MV-4-11 (cell line): Measurements from ENCODE around the gene SEMA4D.
A peak's percentile ranks its signal among the peaks of the same experiment; 100 is the strongest.

ENCODE experiments used
- DNase-seq: peaks from one replicate; lab custom pipeline; 2025; lab: John Stamatoyannopoulos, UW

The SEMA4D gene

DNA sequence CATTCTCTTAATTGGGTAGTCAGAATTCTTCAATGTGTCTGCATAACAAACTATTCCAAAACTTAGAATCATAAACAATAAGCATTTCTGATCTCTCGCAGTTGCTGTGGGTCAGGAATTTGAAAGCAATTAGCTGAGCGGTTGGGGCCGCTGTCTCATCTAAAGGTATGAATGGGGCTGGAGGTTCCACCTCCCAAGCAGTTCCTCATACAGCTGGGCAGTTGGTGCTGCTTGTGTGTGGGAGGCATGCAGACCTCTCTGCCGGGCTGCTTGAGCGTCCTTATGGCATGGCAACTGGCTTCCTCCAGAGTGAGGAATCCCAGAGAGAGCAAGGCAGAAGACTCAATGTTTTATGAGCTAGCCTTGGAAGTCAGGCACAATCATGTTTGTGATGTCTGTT lies 30.2 kb upstream of the SEMA4D start:
- DNase-seq, result no peak

GRCh38 chr9:89527084-89527483 lies 29.2 kb upstream of the SEMA4D start:
- peak; percentile 93 for DNase-seq

DNA sequence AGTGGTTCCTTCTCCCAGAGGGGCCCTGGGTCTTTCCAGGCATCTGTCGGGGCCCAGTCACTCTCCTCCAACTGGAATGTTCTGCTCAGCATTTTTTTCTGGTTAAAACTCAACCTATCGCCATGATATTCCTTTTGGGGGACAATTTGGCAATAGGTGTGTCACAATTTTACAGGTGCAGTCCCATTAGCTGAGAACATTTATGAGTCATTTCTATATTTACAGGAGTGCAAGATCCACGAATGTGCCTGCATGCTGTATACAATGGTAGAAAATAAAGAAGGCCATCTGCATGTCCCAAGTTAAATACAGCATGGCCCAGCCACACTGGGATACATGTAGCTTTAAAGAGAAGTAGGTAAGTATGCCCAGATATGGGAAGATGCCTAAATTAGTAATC lies 28.8 kb upstream of the SEMA4D start:
- DNase-seq, result no peak

DNA sequence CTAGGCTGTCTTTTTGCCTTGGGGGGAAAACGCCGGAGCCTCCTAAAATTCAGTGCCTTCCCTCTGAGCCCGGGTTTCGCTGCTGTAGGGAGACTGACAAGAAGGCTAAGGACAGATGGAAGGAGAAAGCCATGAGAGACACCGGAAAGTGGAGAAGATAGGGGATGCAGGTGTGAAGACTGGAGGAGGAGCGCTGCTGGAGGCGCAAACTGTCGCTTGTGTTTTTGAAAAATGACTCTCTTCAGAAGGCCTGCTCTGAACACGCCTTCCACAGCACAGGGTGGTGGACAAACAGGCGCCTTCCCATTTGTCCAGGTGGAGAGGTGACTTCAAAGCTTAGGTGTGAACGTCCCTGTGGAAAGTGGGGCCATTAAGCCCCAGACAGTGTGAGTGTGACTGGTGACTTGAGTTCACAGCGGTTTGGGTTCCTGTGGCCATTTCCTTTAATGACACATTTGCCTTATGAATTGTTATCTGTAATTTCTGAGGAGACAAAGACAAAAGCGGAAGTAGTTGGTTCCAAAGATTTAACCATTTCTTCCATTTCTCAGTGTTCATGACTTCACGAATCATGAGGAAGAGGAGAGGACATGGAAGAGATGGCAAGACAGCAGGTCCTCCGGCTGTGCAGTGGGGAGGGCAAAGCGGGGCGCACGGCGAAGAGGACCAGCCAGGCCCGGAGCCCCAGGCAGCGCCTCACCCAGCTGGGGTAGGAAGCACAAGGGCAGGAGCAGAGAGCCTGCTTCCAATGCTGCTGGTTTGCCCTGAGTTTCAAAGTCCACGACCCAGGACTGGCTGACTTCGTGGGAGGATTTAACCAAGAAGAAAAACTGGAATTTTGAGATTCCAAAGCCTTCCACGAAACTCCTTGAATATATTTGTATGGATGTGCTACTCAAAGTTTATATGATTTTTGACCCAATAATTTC lies 27.8 kb upstream of the SEMA4D start:
- peak; percentile 89 for DNase-seq

DNA sequence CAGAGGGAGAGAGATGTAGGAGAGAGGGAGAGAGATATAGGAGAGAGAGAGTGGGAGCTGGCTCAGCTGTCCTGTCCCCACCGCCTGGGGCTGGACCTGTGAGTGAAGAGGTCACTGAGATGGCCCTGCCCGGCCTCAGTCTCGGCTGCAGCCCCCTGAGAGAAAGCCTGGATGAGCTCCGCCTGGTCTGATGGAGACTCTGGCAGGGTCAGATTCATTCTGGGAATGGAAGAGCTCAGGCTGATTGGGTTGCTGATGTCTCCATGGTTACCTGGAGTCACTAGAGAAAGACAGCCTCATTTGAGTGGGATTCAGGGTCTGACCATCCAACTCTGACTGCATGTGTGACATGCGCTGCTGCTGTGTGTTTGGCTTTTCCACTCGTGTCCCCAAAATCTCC lies 27.1 kb upstream of the SEMA4D start:
- no peak for DNase-seq

- DNase-seq, result peak; percentile 15
These were observed 26.0 kb upstream of the SEMA4D start for GRCh38 chr9:89523948-89524347.

DNA sequence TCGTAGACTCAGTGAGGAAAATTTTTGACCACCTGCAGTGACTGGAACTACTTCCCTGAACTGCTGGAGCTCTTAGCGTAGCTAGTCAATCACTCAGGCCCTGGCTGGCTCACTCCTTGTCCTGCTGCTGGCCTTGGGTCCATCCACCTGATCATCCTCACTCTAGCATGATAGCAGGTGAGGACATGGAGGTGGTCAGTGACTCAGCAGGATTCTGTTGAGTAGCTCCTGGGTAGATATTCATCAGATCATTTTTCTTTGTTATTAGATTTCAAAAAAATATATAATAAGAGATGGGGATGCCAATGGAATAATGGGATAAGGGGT lies 25.0 kb upstream of the SEMA4D start:
- no peak for DNase-seq

DNA sequence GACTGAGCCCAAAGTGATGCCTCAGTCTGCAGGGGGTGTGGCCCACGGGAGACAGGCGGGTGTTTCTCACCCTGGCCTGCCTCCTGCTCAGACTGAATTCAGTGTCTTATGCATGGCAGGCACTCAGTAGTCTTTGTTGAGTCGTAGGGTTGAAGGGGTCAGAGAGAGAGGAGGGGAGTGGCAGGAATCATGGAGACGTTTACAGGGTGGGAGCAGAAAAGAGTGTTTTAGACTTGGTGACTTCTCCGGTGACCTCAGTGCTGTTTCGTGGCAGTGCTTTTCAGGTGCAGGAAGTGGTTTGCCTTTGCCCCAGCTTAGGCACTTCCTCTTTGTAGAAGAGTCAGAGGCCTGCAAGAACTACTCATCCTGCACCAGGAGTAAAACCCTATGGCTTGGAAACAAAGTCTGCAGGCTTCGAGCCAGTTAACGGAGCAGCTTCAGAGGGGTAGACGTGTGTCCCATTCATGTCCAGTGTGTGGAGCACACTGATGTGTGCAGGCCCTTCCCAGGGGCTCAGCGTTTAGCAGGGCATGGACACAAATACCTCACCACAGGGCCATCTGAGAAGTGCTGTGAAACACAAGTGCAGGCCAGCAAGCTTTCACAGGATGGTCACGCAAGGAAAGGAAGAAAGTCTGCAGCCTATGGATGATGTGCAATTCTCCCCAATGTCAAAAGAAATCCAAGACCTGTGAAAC lies 24.5 kb upstream of the SEMA4D start:
- DNase-seq, result peak; percentile 97

DNA sequence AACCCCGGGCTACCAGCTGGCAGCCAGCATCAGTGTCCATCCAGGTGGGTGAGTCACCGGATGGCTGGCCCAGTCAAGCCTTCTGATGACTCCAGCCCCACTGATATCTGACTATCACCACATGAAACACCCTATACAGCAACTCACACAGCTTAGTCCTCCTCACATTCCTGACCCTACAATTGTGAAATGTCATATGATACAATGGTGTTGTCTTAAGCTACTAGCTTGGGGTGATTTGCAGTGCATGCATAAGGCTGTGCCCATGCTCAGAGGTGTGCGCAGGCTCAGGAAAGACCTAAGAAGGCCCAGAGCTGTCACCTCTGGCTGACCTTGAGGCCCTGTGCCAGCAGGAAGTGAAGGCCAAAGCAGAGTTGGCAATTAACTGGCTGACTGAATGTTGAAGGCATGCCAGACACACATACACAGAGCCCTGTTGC lies 21.5 kb upstream of the SEMA4D start:
- DNase-seq, result peak; percentile 28

DNA sequence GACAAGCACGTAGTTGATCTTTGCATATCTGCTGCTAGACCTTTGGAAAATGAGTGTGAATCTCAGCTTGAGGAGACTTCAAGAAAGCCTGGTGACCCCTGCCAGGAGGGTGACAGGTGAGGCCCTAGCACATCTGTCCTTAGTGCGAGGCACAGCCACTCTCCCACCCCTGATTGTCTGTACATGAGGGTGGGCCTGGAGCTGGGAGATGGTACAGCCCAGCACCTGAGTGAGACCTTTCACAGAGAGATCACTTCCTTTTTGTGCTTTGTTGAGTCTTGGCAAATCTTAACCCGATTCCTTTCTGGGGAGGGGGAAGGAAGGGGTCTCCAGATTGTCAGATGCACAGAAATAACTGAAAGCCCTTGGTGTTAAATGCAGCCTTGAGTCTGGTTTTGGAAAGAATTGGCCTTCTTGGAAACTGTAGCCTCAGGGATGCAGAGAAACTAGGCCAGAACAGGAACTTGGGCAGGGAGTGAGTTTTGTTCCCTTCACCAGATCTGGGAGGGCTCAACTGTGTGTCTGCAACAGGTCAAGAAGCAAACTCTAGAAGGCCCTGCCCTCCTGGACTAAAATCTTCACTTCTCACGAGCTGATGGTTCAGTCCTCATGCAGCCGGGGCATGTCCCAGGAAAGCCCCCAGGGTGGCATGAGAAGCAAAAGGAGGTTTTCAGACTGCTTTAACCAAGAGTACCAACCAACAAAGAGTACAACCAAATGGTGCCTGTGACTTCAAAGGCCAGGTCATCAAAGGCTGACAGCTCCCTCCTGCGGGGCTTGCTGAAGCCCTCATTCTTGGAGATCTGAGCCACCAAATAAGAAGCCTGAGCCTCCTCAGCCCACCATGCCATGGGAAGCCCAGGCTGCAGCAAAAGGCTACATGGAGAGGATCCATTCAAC lies 20.8 kb upstream of the SEMA4D start:
- DNase-seq, result peak; percentile 86

GRCh38 chr9:89515416-89515815 lies 17.5 kb upstream of the SEMA4D start:
- no peak for DNase-seq

DNA sequence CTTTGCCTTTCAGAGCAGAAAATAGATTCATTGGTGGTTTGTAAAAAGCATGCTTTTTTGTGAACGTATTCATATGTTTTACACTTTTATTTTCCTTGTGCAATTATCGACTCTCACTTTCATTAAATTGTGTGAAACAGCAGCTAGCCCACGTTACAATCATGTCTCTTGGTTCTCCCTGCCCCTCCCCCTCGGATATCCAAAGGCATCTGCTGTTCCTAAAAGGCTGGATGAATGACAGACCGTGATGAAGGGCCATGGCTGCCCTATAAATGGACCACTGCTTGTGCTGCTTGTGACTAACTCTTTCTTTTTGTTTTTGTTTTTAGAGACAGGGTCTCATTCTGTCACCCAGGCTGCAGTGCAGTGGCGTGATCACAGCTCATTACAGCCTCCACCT lies 17.0 kb upstream of the SEMA4D start:
- DNase-seq, result no peak

DNA sequence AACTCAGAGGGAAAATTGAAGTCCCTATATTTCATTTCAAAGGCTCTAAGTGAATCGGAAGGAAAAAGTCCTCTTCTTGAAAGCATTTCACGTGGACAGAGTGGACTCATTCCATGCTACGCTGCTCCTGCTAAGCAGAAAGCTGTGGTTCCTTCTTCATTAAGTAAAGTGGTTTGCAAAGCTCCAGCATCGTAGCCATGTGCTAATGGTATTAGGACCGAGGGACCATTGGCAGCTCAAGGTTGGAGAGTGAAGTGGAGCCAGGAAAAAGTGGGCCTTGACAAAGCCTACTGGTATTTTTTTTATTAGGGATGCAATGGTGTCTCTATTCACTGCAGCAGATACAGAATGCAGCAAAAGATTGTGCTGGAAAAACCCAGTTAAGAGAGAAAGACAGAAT lies 16.4 kb upstream of the SEMA4D start:
- DNase-seq, result no peak

DNA sequence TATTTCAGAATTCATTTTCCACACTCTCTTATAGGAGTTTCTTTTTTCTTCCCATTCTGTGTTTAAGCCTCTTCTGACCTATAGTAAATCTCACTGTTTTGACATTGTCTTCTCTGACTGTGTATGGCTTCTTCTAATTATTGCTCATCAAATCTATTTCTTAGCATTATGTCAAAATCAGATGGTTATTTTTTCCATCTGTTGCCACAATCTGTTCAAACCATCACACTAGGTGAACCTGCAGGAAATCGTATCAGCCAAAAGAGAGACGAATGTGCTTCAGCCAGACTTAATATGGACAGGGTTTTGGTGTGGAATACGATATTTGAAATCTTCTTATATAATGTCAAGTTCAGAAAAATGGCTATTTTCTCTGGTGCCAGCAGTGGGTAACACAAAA lies 15.9 kb upstream of the SEMA4D start:
- no peak for DNase-seq

DNA sequence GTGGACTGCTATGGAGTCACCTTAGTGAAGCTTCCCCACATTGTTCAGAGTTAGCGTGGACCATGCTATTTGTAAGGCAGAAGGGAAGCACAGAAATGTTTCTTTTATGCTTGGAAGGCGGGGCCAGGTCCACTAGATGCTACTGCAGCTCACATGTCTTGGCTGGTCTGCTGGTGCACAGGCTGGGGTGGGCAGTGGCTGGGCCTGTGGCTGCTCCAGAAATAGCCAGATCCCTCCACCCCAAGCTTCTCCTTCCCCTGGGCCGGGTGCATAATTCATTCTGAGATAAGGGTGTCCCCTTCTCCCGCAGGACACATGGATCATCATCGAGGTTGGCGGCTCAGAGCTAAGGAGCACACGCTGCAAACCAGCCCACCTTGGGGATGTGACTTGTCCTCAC lies 14.5 kb upstream of the SEMA4D start:
- DNase-seq, result no peak

DNA sequence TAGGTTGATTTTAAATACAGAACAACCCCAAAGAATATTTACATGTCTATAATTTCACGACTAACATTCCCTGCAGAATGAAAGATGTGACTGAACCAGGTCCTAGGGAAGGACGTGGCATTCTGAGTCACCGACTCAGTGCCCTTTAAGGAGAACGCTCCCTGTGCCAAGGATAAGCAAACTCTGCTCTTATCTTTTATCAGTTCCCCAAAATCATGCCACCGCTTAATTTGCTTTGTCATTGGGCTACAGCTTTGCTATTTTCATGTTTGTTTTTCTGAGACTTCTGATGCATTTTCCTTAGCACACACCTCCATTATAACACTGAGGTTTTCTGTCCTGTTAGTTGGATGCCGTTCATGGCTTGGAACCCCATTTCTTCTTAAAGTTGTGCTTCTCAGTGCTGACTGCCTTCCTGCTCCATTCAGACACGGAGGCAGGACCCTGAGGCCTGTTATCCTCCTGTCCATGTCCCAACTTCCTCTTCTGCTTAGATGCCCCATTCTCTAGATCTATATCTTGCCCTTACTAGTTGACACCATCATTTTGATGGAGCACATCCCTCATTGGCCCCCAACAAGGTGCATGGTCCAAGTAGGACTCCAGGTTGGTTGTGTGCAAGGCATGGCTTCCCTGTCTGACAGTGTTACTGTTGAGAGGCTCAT lies 11.2 kb upstream of the SEMA4D start:
- DNase-seq, result peak; percentile 25

DNA sequence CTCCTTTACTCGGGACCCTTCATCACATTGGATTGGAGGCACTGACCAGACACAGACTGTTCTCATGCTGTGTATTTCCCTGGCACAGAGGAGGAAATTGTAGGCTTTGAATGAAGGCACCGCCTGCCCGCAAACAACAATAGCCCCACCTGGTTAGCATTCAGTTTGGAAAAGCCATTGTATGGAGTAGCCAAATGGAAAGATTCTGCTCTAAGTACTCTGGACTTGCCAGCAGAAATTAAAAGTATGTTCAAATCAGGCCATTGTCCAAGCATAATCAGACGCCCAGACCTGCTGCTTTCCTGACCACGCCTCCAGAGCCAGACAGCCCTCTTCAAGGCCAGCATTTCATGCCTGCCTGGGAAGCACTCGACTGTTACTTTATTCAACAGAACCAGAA lies 8.0 kb upstream of the SEMA4D start:
- DNase-seq, result no peak

DNA sequence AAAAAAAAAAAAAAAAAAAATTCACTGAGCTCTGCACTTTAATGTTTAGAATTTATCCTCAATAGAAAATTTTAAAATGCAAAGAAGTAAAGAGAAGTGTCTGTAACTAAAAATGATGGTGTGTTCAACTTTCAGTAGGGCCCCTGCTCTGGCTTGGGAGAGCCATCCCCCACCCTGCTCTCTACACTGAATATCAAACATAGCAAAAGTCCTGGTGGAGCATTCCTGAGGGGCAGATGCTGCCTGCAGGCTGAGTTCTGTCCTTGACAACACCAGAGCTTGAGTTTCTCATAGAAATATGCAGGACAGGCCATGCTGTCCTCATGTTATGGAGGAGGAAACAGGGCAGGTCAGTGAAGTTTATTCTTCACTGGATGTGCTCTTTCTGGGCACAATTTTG lies 7.1 kb upstream of the SEMA4D start:
- no peak for DNase-seq

GRCh38 chr9:89502671-89503070 lies 4.8 kb upstream of the SEMA4D start:
- no peak for DNase-seq

DNA sequence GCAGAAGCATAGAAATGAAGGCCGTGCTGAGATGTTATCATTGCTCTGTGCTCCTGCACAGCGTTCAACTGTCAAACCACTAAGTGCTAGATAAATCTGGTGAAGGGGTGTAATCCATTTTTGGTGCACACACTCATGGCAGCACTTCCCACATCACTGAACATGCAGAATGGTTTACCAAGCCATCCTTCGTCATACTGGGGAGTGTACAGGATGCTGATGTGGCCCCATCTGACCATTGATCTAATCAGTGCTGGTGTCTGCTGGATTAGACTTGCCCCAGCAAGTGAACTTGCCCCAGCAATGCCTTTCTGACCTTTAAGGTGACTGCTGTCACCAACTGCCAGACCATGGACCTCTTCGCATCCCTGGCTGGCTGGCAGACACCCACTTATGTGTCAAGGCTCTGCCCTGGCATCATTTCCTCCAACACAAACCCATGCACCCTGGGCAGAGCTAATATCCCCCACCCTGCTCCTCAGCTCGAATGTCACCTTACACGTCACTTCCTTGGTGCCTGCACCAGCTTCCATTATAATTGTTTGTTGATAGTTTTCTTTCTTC lies 4.2 kb upstream of the SEMA4D start:
- peak; percentile 4 for DNase-seq

DNA sequence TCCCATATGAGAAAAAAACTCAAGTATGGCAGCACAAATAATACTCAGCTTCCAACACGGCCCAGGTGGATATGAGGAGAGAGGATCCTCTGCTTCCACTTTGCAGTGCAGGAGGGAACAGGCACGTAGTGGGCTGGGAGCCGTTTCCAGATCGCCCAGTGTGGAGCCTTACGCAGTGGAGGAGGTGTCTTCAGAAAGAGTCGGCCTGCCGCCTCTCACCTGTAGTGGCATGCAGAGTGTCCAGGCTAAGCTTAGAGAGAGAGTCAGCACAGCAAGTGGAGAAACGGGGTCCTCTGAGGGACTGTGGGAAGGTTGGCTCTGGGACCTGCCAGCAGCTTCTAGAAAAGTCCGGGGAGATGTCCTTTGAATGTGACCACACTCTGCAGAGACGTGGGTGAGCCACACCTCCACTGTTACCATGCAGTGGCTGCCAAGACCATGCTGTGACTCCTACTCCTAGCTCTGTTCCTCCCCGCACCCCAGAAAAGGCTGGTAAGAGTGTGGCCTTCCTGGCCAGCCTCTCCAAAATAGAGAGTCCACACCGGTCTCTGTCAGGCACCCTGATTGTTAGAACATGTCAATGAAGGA lies 3.5 kb upstream of the SEMA4D start:
- no peak for DNase-seq
